Naive B cell (primary cell): ENCODE data around the gene INO80. TPM values are rescaled to one million over a fixed set of nuclear protein-coding genes. Genes with fewer than 3 reads are reported as not detected.

ENCODE experiments used
- ATAC-seq, 2 donors: fragments of 150-1000 bp; cut with Tn5 transposase; 2 replicates each; pipeline ENCODE4 v1.10.0; 2021; ENCODE audit warnings: low read depth in 2 of 2, mild to moderate bottlenecking in 2 of 2, moderate library complexity in 2 of 2
- DNase-seq: peaks from one replicate; pipeline ENCODE4 v3.0.0; 2022
- H3K27ac Mint-ChIP-seq, 6 donors: one replicate each; pipeline ENCODE4 v1.8.0; 2020 to 2022; ENCODE audit warnings: mild to moderate bottlenecking in 6 of 6, mixed read lengths in 6 of 6, moderate library complexity in 5 of 6, inconsistent platforms in 2 of 6
- H3K27me3 Mint-ChIP-seq, 3 donors: one replicate each; pipeline ENCODE4 v1.8.0; 2021 to 2022; ENCODE audit warnings: mixed read lengths in 3 of 3, mild to moderate bottlenecking in 1 of 3
- H3K36me3 Mint-ChIP-seq, 2 donors: one replicate each; pipeline ENCODE4 v1.8.0; 2020 to 2022; ENCODE audit warnings: mixed read lengths in 2 of 2, inconsistent platforms in 1 of 2, mild to moderate bottlenecking in 1 of 2
- H3K4me1 Mint-ChIP-seq, 3 donors: one replicate each; pipeline ENCODE4 v1.8.0; 2020 to 2022; ENCODE audit warnings: mixed read lengths in 3 of 3, inconsistent platforms in 1 of 3, mild to moderate bottlenecking in 1 of 3, moderate library complexity in 1 of 3
- H3K4me3 Mint-ChIP-seq, 8 donors: one replicate each; pipeline ENCODE4 v1.8.0; 2020 to 2022; ENCODE audit warnings: mild to moderate bottlenecking in 8 of 8, mixed read lengths in 8 of 8, moderate library complexity in 8 of 8, inconsistent platforms in 2 of 8
- H3K9me3 Mint-ChIP-seq, 7 donors: one replicate each; pipeline ENCODE4 v1.8.0; 2020 to 2022; ENCODE audit warnings: mixed read lengths in 7 of 7, mild to moderate bottlenecking in 5 of 7, inconsistent platforms in 2 of 7, moderate library complexity in 1 of 7
- polyA plus RNA-seq, 6 donors: library from polyadenylated mRNA; unstranded; fragments of 300-500 nt; fragmentation: Illumina TruSeq; gene quantifications; one replicate each; pipeline ENCODE4 v1.2.3, GENCODE V29; 2021; ENCODE audit warnings: low read depth in 6 of 6

The INO80 gene
- polyA plus RNA-seq, 6 donors from 2014 or later = 3.4 to 17.1 (median 7.5) TPM

DNA sequence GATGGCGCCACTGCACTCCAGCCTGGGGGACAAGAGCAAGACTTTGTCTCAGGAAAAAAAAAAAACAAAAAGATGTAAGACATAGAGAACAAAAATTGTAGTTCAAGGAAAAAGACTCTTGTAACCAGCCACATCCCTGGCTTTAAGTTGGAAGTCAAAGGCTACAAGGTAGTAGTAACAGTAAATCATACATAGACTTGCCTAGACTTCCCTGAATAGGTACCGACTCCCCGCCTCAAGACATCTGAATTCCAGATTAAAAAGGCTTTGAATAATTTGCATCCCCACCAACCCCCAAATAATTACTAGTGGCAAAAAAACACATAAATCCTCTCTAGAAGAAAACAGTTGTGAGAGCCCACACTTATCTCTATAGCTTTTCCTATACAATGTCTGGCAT is 55.6 kb downstream of the INO80 start:
- H3K27ac Mint-ChIP-seq = no peak overlapping the region
- H3K9me3 Mint-ChIP-seq = peaks cover 0 to 10% (median 4%) of the 10 kb centered on the region in 7 donors
- H3K4me3 Mint-ChIP-seq = no peak overlapping the region
- H3K4me1 Mint-ChIP-seq = no peaks in the 10 kb centered on the region
- peaks cover 37 to 42% of the 10 kb centered on the region in 2 donors for H3K36me3 Mint-ChIP-seq
- DNase-seq (no peak), ATAC-seq (no peak)
- no peaks in the 10 kb centered on the region for H3K27me3 Mint-ChIP-seq

DNA sequence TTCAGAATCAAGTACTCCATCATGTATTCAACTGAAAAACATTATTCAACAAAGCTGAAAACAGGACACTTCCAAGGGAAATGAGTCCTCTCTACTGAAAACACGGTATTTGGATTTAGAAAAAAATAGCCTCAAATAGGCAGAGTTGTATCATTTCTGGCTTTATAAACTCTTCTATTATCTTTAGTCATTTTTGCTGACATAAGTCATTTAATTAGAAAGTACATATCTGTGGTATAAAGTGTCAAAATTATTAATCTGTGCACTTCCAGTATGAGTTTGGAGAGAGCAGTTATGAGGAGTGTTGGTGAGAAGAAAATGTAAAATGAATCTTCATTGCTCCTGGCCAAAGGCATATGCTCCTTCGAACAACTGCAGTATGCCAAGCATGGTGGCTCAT is 59.3 kb downstream of the INO80 start:
- Mint-ChIP-seq H3K9me3 (peaks cover 0 to 3% (median 2%) of the 10 kb centered on the region in 7 donors), H3K36me3 (peaks cover 28 to 34% of the 10 kb centered on the region in 2 donors), H3K27me3 (no peaks in the 10 kb centered on the region), H3K4me1 (no peaks in the 10 kb centered on the region), H3K27ac (no peak overlapping the region), H3K4me3 (no peak overlapping the region)
- ATAC-seq (no peak), DNase-seq (no peak)

DNA sequence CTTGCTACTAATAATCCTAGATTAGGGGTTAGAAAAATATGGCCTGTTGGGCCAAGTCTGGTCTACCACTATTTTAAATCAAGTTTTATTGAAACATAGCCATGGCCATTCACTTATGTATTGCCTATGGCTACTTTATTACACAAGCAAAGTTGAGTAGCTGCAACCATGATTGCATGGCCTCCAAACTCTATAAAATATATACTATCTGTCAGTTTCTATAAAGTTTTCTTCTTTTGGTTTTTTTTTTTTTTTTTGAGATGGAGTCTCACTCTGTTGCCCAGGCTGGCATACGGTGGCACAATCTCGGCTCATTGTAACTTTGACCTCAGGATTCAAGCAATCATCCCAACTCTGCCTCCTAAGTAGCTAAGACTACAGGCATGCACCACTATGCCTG is 60.4 kb downstream of the INO80 start:
- H3K4me1 Mint-ChIP-seq = no peaks in the 10 kb centered on the region
- no peak overlapping the region for H3K4me3 Mint-ChIP-seq
- peaks cover 0 to 1% (median 0%) of the 10 kb centered on the region in 7 donors for H3K9me3 Mint-ChIP-seq
- H3K36me3 Mint-ChIP-seq = peaks cover 34 to 38% of the 10 kb centered on the region in 2 donors
- DNase-seq (no peak), ATAC-seq (no peak)
- H3K27me3 Mint-ChIP-seq = no peaks in the 10 kb centered on the region
- no peak overlapping the region for H3K27ac Mint-ChIP-seq

DNA sequence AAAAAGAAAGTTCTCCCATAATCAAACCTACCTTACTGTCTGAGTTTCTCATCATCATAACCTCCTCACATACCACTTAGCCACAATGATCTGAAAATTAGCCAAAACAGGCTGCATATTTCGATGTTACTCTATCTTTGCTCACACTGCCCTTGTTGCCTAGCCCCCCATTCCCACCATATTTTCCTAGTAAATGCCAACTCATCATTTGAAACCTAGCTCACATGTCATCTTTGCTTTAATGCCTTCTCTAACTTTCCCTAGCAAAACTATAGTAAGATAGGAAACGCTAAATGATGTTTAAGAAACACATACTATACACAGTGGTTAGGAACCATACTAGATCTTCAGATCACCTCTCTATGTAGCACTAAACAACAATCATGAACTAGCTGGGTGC is 64.9 kb downstream of the INO80 start:
- Mint-ChIP-seq H3K27ac (no peak overlapping the region), H3K4me3 (no peak overlapping the region), H3K36me3 (peaks cover 29% of the 10 kb centered on the region in 2 donors)

DNA sequence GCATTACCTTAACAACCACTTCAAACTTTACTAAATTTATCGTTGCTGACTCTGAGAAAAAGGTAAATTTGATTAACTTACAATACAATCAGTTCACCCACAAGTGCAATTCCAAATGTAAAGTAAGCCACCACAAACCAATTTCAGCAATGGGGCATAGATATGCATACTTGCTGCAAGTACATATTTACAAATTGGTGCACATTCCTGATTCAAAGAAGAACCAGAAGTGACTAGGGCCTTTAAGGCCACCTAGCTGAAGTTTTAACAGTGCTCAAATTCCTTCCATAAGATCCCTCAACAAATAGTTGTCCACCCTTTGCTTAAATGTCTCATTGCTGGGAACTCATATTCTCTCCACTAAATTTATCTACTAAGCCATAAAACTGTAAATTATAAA is 67.2 kb downstream of the INO80 start:
- no peak for ATAC-seq
- DNase-seq = no peak
- Mint-ChIP-seq H3K9me3 (no peaks in the 10 kb centered on the region), H3K4me3 (no peak overlapping the region), H3K27ac (peak overlapping the region in 1 of 6 donors; percentile 82), H3K4me1 (peaks cover 0 to 5% (median 0%) of the 10 kb centered on the region in 3 donors), H3K36me3 (peaks cover 22 to 23% of the 10 kb centered on the region in 2 donors), H3K27me3 (no peaks in the 10 kb centered on the region)

More for the DNA sequence above, 64.9 kb downstream of the INO80 start:
- Mint-ChIP-seq H3K27me3 (no peaks in the 10 kb centered on the region), H3K9me3 (no peaks in the 10 kb centered on the region), H3K4me1 (peaks cover 0 to 5% (median 0%) of the 10 kb centered on the region in 3 donors)
- DNase-seq = no peak
- no peak for ATAC-seq

DNA sequence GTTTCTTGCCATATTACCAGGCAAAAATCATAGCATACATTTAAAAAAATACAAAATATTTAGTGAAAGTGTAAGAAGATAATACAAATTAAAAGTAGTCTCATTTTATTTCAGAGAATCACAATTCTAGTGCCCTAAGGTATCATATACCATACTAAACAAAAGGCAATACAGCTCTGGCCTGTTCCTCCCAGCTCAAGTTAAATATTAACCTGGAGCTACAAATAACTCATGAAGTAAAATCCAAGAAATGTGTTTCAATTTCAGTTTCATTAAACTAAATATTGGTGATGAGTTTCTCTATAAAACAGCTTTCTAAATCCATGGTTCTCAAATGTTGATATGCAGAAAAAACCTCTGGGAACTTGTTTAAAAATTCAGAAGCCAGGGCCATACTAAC is 67.7 kb downstream of the INO80 start:
- DNase-seq = no peak
- Mint-ChIP-seq H3K4me1 (peaks cover 0 to 5% (median 0%) of the 10 kb centered on the region in 3 donors), H3K27ac (no peak overlapping the region), H3K4me3 (no peak overlapping the region), H3K36me3 (peaks cover 18 to 26% of the 10 kb centered on the region in 2 donors), H3K27me3 (no peaks in the 10 kb centered on the region), H3K9me3 (no peaks in the 10 kb centered on the region)
- no peak for ATAC-seq

DNA sequence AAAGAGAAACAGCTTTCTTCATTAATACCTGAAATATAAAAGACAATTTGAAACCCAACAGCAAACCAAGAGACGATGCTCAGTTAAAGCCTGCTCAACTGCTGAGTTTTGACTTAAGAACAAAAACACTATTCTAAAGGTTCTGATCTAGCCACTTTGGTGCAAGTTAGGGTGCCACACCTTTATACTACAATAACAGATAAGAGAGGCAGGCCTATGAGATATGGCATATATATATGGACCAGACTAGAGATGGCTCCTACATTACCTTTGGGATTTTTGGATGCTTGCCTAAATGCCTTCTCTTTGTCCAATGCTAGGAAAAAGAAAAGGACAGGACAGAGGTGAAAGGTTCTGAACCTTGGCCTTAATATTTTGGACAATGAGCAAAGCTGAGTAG is 68.6 kb downstream of the INO80 start:
- H3K27me3 Mint-ChIP-seq = no peaks in the 10 kb centered on the region
- H3K4me3 Mint-ChIP-seq = no peak overlapping the region
- no peaks in the 10 kb centered on the region for H3K9me3 Mint-ChIP-seq
- ATAC-seq (no peak), DNase-seq (no peak)
- H3K27ac Mint-ChIP-seq = no peak overlapping the region
- peaks cover 17 to 34% of the 10 kb centered on the region in 2 donors for H3K36me3 Mint-ChIP-seq
- H3K4me1 Mint-ChIP-seq = peaks cover 0 to 5% (median 0%) of the 10 kb centered on the region in 3 donors

DNA sequence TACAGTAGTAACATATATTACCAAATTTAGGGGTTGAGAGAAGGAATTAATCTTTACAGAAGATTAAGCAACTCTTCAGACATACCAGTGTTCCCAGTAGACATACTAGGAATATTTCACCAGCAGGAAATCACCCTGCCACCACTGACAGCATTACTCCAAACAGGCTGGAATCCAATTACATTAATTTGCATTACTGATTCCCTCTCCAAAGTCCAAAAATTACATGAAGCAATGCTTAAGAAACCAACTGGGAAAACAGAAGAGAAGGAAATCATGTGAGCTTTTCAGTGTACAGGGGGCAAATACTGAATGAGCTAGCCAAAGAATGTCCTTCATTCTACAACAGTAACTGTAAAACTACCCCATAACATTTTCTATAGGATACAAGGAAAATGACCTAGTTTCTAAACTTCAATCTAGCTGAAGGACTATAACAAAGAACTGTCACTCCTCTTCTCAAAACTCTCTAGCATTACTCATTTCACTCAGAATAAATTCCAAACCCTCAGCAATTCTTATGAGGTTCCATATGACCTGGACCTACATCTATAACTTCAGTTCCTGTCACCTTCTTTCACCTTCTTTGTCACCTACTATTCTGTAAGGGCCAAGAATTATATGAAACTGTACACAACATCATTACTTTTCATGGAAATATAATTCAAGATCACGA is 72.7 kb downstream of the INO80 start:
- no peak overlapping the region for H3K4me3 Mint-ChIP-seq
- no peak for ATAC-seq
- DNase-seq = no peak
- no peaks in the 10 kb centered on the region for H3K27me3 Mint-ChIP-seq
- H3K4me1 Mint-ChIP-seq = peaks cover 0 to 3% (median 0%) of the 10 kb centered on the region in 3 donors
- peak overlapping the region in 2 of 6 donors; percentile 56 to 59 for H3K27ac Mint-ChIP-seq
- H3K9me3 Mint-ChIP-seq = no peaks in the 10 kb centered on the region
- H3K36me3 Mint-ChIP-seq = peaks cover 12 to 25% of the 10 kb centered on the region in 2 donors

DNA sequence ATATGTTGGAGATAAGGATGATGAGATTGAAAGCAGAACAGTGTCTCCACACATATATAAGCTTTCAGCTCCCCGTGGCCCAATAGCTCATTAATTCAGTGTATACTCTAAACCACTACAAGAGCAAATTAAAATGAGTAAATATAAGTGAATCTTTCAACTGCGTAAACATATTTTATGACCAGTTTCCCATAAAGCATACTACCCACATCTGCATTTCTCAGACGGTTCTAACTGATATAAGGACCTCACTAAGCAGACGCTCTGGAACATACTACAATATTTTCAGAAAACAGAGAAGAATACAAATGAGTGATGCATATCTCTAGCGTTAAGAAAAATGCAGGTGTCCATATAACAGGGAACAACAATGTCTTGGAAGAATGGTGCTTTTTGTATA is 73.2 kb downstream of the INO80 start:
- Mint-ChIP-seq H3K4me1 (peaks cover 0 to 6% (median 0%) of the 10 kb centered on the region in 3 donors), H3K4me3 (no peak overlapping the region), H3K9me3 (no peaks in the 10 kb centered on the region), H3K36me3 (peaks cover 16 to 29% of the 10 kb centered on the region in 2 donors), H3K27ac (peak overlapping the region in 1 of 6 donors; percentile 68), H3K27me3 (no peaks in the 10 kb centered on the region)
- ATAC-seq (no peak), DNase-seq (no peak)

DNA sequence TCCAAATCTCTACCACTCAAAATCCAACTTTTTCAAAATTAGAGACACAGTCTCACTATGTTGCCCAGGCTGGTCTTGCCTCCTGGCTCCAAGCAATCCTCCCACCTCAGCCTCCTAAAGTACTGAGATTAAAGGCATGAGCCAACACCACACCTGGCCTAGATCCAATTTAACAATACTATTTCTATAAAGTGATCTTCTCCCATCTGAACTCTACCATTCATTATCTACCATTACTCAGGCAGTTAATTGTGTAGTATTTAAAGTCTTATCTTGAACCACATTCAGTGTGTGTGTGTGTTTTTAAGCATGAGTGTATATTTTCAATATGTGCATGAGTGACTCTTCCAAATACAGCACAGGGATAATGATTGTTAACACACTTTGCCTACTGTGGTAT is 77.0 kb downstream of the INO80 start:
- no peak for ATAC-seq
- DNase-seq = no peak
- Mint-ChIP-seq H3K27ac (peak overlapping the region in 1 of 6 donors; percentile 26), H3K36me3 (peaks cover 16 to 28% of the 10 kb centered on the region in 2 donors), H3K9me3 (no peaks in the 10 kb centered on the region), H3K27me3 (no peaks in the 10 kb centered on the region), H3K4me3 (no peak overlapping the region), H3K4me1 (peaks cover 0 to 9% (median 0%) of the 10 kb centered on the region in 3 donors)

DNA sequence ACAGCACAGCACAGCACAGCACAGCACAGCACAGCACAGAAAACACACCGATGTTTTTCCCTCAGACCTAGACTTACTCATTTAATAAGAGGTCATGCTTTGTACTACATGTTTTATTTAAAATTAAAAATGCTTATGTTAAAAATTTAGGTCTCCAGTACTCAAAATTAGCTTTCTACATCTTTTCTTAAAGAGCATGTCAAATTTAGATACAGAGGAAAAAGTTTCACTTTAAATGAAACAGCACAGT is 84.1 kb downstream of the INO80 start:
- no peaks in the 10 kb centered on the region for H3K9me3 Mint-ChIP-seq
- H3K27me3 Mint-ChIP-seq = no peaks in the 10 kb centered on the region
- ATAC-seq (no peak), DNase-seq (no peak)
- peak overlapping the region in 1 of 6 donors; percentile 36 for H3K27ac Mint-ChIP-seq
- peaks cover 0 to 10% (median 2%) of the 10 kb centered on the region in 3 donors for H3K4me1 Mint-ChIP-seq
- peaks cover 9 to 13% of the 10 kb centered on the region in 2 donors for H3K36me3 Mint-ChIP-seq
- no peak overlapping the region for H3K4me3 Mint-ChIP-seq

DNA sequence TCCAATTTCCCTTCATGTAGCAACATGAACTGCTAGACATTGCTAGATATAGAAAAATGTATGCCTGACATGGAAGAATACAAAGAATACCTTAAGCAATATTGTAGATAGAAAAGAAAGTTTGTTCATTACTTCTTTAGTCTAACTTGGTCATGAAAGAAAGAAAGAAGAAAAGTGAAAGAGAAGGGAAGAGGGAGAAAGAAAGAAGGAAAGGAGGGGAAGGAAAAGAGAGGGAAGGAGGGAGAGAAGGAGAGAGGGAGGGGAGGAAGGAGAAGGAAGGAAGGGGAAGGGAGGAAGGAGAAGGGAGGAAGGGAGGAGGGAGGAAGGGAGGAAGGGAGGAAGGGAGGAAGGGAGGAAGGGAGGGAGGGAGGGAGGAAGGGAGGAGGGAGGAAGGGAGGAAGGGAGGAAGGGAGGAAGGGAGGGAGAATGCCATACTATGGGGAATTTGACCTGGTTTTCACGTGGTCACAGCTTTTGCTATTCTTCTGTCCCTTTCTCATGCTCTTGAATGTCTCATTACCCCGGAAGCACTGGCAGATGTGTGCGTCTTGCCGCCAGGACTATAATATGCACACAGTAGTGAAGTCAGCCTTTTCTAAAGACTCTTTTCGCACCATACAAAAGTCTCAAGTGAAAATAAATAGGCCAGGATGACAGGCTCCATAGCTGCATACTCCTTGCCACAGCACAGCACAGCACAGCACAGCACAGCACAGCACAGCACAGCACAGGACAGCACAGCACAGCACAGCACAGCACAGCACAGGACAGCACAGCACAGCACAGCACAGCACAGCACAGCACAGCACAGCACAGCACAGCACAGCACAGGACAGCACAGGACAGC is 84.6 kb downstream of the INO80 start:
- no peaks in the 10 kb centered on the region for H3K27me3 Mint-ChIP-seq
- DNase-seq = no peak
- no peak overlapping the region for H3K4me3 Mint-ChIP-seq
- H3K27ac Mint-ChIP-seq = peak overlapping the region in 3 of 6 donors; percentile 48 to 84 (median 80)
- H3K36me3 Mint-ChIP-seq = peaks cover 14 to 19% of the 10 kb centered on the region in 2 donors
- peaks cover 0 to 10% (median 2%) of the 10 kb centered on the region in 3 donors for H3K4me1 Mint-ChIP-seq
- ATAC-seq = no peak
- H3K9me3 Mint-ChIP-seq = no peaks in the 10 kb centered on the region

DNA sequence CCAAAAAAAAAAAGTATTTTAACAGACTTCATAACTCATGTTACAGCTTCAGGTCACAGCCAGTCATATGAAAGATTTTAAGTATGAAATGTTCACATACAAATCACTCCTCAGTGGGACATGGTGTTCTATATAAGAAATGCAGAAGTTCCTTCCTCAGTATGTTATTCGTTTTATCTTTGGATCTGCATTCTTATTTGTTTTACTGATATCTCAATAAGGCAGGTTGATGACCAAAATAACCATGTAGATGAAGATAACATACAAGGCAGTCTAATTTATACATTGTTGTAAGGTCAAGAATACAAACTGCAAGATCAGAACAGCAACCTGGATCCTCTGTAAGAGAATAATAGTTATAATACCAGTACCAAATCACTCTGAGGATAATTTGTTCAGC is 87.2 kb downstream of the INO80 start:
- H3K27me3 Mint-ChIP-seq = no peaks in the 10 kb centered on the region
- peaks cover 0 to 5% (median 2%) of the 10 kb centered on the region in 3 donors for H3K4me1 Mint-ChIP-seq
- ATAC-seq (no peak), DNase-seq (no peak)
- no peak overlapping the region for H3K27ac Mint-ChIP-seq
- no peaks in the 10 kb centered on the region for H3K9me3 Mint-ChIP-seq
- no peak overlapping the region for H3K4me3 Mint-ChIP-seq
- peaks cover 15 to 23% of the 10 kb centered on the region in 2 donors for H3K36me3 Mint-ChIP-seq

DNA sequence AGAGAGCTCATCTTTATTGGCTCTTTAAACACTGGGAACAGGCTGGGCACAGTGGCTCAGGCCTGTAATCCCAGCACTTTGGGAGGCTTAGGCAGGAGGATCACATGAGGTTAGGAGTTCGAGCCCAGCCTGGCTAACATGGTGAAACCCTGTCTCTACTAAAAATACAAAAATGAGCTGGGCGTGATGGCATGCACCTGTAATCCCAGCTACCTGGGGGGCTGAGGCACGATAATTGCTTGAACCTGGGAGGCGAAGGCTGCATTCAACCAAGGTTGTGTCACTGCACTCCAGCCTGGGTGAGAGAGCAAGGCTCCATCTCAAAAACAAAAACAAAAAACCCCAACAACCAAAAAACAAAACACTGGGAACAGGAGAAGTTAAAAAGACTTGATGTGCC is 90.7 kb downstream of the INO80 start:
- Mint-ChIP-seq H3K27ac (no peak overlapping the region), H3K36me3 (peaks cover 16 to 18% of the 10 kb centered on the region in 2 donors)

More for the DNA sequence above, 90.7 kb downstream of the INO80 start:
- DNase-seq (no peak), ATAC-seq (no peak)
- no peaks in the 10 kb centered on the region for H3K27me3 Mint-ChIP-seq
- H3K4me3 Mint-ChIP-seq = peak overlapping the region in 1 of 8 donors; percentile 56
- H3K4me1 Mint-ChIP-seq = no peaks in the 10 kb centered on the region
- H3K9me3 Mint-ChIP-seq = no peaks in the 10 kb centered on the region
